Hepatocyte (in vitro differentiated cells): ENCODE measurements around the gene BCL11A. TPM values are rescaled to one million over a fixed set of nuclear protein-coding genes. Genes with fewer than 3 reads are reported as not detected.
A peak's percentile ranks its signal among the peaks of the same experiment; 100 is the strongest.

Experiments used
- DNase-seq: peaks from one replicate; pipeline ENCODE4 v3.0.0-alpha.2; 2016; ENCODE audit warnings: low spot score
- H2AFZ ChIP-seq: fragments of 200-600 bp; sonication (generic); 2 replicates; pipeline ENCODE4 v1.6.0; 2016; ENCODE audit warnings: antibody characterized with exemption, mild to moderate bottlenecking
- H3K27ac ChIP-seq: fragments of 200-600 bp; sonication (generic); 2 replicates; pipeline ENCODE4 v1.5.1; 2016; ENCODE audit warnings: mild to moderate bottlenecking
- H3K27me3 ChIP-seq: fragments of 200-600 bp; sonication (generic); 2 replicates; pipeline ENCODE4 v1.6.1; 2016
- H3K36me3 ChIP-seq: fragments of 200-600 bp; sonication (generic); replicated peaks from 2 replicates; pipeline ENCODE4 v1.5.1; 2016; ENCODE audit warnings: low read depth; ENCODE audit not compliant: insufficient read depth
- H3K4me1 ChIP-seq: fragments of 200-600 bp; sonication (generic); 2 replicates; pipeline ENCODE4 v1.5.1; 2016; ENCODE audit warnings: mild to moderate bottlenecking, moderate library complexity; ENCODE audit not compliant: insufficient read depth
- H3K4me2 ChIP-seq: fragments of 200-600 bp; sonication (generic); 2 replicates; pipeline ENCODE4 v1.6.0; 2016
- H3K4me3 ChIP-seq: fragments of 200-600 bp; sonication (generic); 2 replicates; pipeline ENCODE4 v1.5.1; 2016; ENCODE audit warnings: mild to moderate bottlenecking
- H3K79me2 ChIP-seq: fragments of 200-600 bp; sonication (generic); 2 replicates; pipeline ENCODE4 v1.6.0; 2017; ENCODE audit warnings: mild to moderate bottlenecking
- H3K9me2 ChIP-seq: fragments of 200-600 bp; sonication (generic); replicated peaks from 2 replicates; pipeline ENCODE4 v1.6.0; 2017; ENCODE audit warnings: mild to moderate bottlenecking; ENCODE audit not compliant: insufficient read depth
- H3K9me3 ChIP-seq: fragments of 200-600 bp; sonication (generic); 2 replicates; pipeline ENCODE4 v1.5.1; 2016; ENCODE audit warnings: low read depth, mild to moderate bottlenecking
- H4K20me1 ChIP-seq: fragments of 200-600 bp; sonication (generic); 2 replicates; pipeline ENCODE4 v1.6.0; 2016; ENCODE audit warnings: mild to moderate bottlenecking; ENCODE audit not compliant: insufficient read depth, poor library complexity, severe bottlenecking
- CTCF ChIP-seq: fragments of 200-600 bp; sonication (generic); IDR thresholded peaks from 2 replicates; pipeline ENCODE4 v1.5.1; 2016; ENCODE audit warnings: antibody characterized with exemption, mild to moderate bottlenecking; ENCODE audit not compliant: poor library complexity
- EZH2 ChIP-seq: fragments of 200-600 bp; sonication (generic); IDR thresholded peaks from 2 replicates; pipeline ENCODE4 v1.6.1; 2016; ENCODE audit warnings: antibody characterized with exemption, mild to moderate bottlenecking, borderline replicate concordance
- EZH2phosphoT487 ChIP-seq: fragments of 200-600 bp; sonication (generic); IDR thresholded peaks from one replicate; pipeline ENCODE4 v1.6.1; 2018; ENCODE audit warnings: antibody characterized with exemption, mild to moderate bottlenecking, low read depth, moderate library complexity; ENCODE audit not compliant: unreplicated experiment, severe bottlenecking
- WGBS: methylation state at CpG from one replicate; pipeline ENCODE4 v1.1.6; 2016; ENCODE audit warnings: low lambda C conversion rate; ENCODE audit errors: missing lambda C conversion rate; 5-methylcytosine and 5-hydroxymethylcytosine counted together
- polyA plus RNA-seq: library from polyadenylated mRNA; unstranded; fragments of >200 nt; fragmentation: Nextera tagmentation; extraction: Ambion mirVana; gene quantifications from 2 replicates; pipeline ENCODE4 v1.2.1, GENCODE V29; 2016
- total RNA-seq: library from RNA; depleted of rRNA; stranded (reverse); fragments of >200 nt; gene quantifications from 2 replicates; pipeline ENCODE4 v1.2.3, GENCODE V29; 2014

BCL11A gene
- total and polyA plus RNA-seq, 2 experiments from 2014 or later, result 14.4 to 22.6 TPM

GRCh38 chr2:60547841-60548240, 5.6 kb downstream of the BCL11A start:
- H3K4me3 ChIP-seq, result no peak overlapping the region
- DNase-seq, result no peak
- H3K27ac ChIP-seq, result no peak overlapping the region
- H2AFZ ChIP-seq, result no peak overlapping the region
- TF ChIP-seq CTCF, result no peak
- no peak for TF ChIP-seq EZH2phosphoT487
- TF ChIP-seq EZH2, result no peak
- peaks cover 96% of the 10 kb centered on the region for H3K79me2 ChIP-seq
- peak overlapping the region; percentile 98 for H3K4me2 ChIP-seq
- no peaks in the 10 kb centered on the region for H3K36me3 ChIP-seq
- peaks cover 52% of the 10 kb centered on the region for H3K4me1 ChIP-seq
- no peaks in the 10 kb centered on the region for H3K9me3 ChIP-seq
- H4K20me1 ChIP-seq, result peaks cover 7% of the 10 kb centered on the region
- no peaks in the 10 kb centered on the region for H3K27me3 ChIP-seq
- H3K9me2 ChIP-seq, result no peaks in the 10 kb centered on the region

GRCh38 chr2:60546756-60547420, 6.6 kb downstream of the BCL11A start:
- TF ChIP-seq CTCF (no peak), EZH2phosphoT487 (no peak), EZH2 (no peak)
- Histone ChIP-seq H3K27me3 (no peaks in the 10 kb centered on the region), H3K4me3 (no peak overlapping the region), H3K79me2 (peaks cover 96% of the 10 kb centered on the region), H2AFZ (no peak overlapping the region), H3K36me3 (no peaks in the 10 kb centered on the region), H3K9me3 (no peaks in the 10 kb centered on the region), H3K9me2 (no peaks in the 10 kb centered on the region), H3K27ac (peak overlapping the region; percentile 4), H3K4me1 (peaks cover 52% of the 10 kb centered on the region), H4K20me1 (peaks cover 7% of the 10 kb centered on the region), H3K4me2 (peak overlapping the region; percentile 98)
- no peak for DNase-seq
- 78% methylated on average over 6 of the region's 6 CpGs for WGBS

- TF ChIP-seq EZH2phosphoT487 (no peak), EZH2 (no peak), CTCF (no peak)
- H4K20me1 ChIP-seq, result peaks cover 7% of the 10 kb centered on the region
- peak overlapping the region; percentile 62 for H3K27ac ChIP-seq
- no peak overlapping the region for H2AFZ ChIP-seq
- H3K4me1 ChIP-seq, result peaks cover 63% of the 10 kb centered on the region
- peaks cover 100% of the 10 kb centered on the region for H3K79me2 ChIP-seq
- H3K9me3 ChIP-seq, result no peaks in the 10 kb centered on the region
- DNase-seq, result no peak
- peak overlapping the region; percentile 44 for H3K4me2 ChIP-seq
- 47% methylated on average over 9 of the region's 9 CpGs for WGBS
- H3K9me2 ChIP-seq, result no peaks in the 10 kb centered on the region
- no peaks in the 10 kb centered on the region for H3K27me3 ChIP-seq
- H3K4me3 ChIP-seq, result no peak overlapping the region
- no peaks in the 10 kb centered on the region for H3K36me3 ChIP-seq
Measured at GRCh38 chr2:60544954-60545560, 8.4 kb downstream of the BCL11A start.
